Common myeloid progenitor, CD34-positive (primary cell): ENCODE measurements around the gene FBLN1.

Experiments
- CTCF ChIA-PET: fragments of 350-600 bp; sonication (Branson Sonifier 250); formaldehyde crosslinking; loops from one replicate; lab custom pipeline; 2021; ENCODE audit warnings: antibody characterized with exemption; lab: Charles Lee
- POLR2A ChIA-PET: fragments of 350-600 bp; sonication (Branson Sonifier 250); formaldehyde crosslinking; loops from one replicate; lab custom pipeline; 2021; ENCODE audit warnings: antibody characterized with exemption; lab: Charles Lee
- DNase-seq, 3 donors: peaks; one replicate each; pipeline versions ENCODE4 v3.0.0 to v3.0.0-alpha.2; 2013
- H3K27ac ChIP-seq, 2 experiments: 1 replicate in 1 of 2; 2 replicates in 1 of 2; pipeline ENCODE4 v1.7.0; 2013; ENCODE audit warnings: inconsistent platforms in 2 of 2, low read length in 2 of 2, mild to moderate bottlenecking in 2 of 2, low read depth in 1 of 2, moderate library complexity in 1 of 2; ENCODE audit not compliant: severe bottlenecking in 2 of 2, insufficient read depth in 1 of 2, poor library complexity in 1 of 2
- H3K27me3 ChIP-seq, 5 experiments: replicated peaks in 2 of 5; 1 replicate in 3 of 5; 2 replicates in 2 of 5; pipeline versions ENCODE4 v1.6.1 to v1.7.0; 2013; ENCODE audit warnings: low read length in 4 of 5, mild to moderate bottlenecking in 2 of 5, moderate library complexity in 2 of 5, inconsistent platforms in 1 of 5; ENCODE audit not compliant: insufficient read depth in 5 of 5, control insufficient read depth in 4 of 5
- H3K36me3 ChIP-seq, 4 experiments: 1 replicate in 2 of 4; 2 replicates in 2 of 4; pipeline versions ENCODE4 v1.6.1 to v1.7.0; 2013; ENCODE audit warnings: low read length in 3 of 4, control low read depth in 1 of 4, mild to moderate bottlenecking in 1 of 4; ENCODE audit not compliant: control insufficient read depth in 4 of 4, insufficient read depth in 4 of 4
- H3K4me1 ChIP-seq, 4 experiments: 1 replicate in 3 of 4; 2 replicates in 1 of 4; pipeline versions ENCODE4 v1.6.1 to v1.7.1; 2013; ENCODE audit warnings: low read length in 3 of 4, mild to moderate bottlenecking in 3 of 4, control low read depth in 1 of 4, inconsistent platforms in 1 of 4, moderate library complexity in 1 of 4; ENCODE audit not compliant: control insufficient read depth in 4 of 4, insufficient read depth in 4 of 4; ENCODE audit errors: control extremely low read depth in 1 of 4
- H3K4me3 ChIP-seq, 7 experiments: 1 replicate in 4 of 7; 2 replicates in 3 of 7; pipeline versions ENCODE4 v1.5.1 to v1.7.0; 2013; ENCODE audit warnings: mild to moderate bottlenecking in 7 of 7, low read length in 6 of 7, moderate library complexity in 6 of 7, inconsistent platforms in 2 of 7, low read depth in 2 of 7, control low read depth in 1 of 7; ENCODE audit not compliant: insufficient read depth in 4 of 7, control insufficient read depth in 1 of 7; ENCODE audit errors: extremely low read depth in 1 of 7
- H3K9me3 ChIP-seq, 5 experiments: 1 replicate in 4 of 5; 2 replicates in 1 of 5; pipeline versions ENCODE4 v1.6.1 to v1.7.1; 2013; ENCODE audit warnings: low read length in 4 of 5, mild to moderate bottlenecking in 2 of 5, inconsistent platforms in 1 of 5, low read depth in 1 of 5, moderate library complexity in 1 of 5; ENCODE audit not compliant: control insufficient read depth in 4 of 5, insufficient read depth in 2 of 5; ENCODE audit errors: control extremely low read depth in 1 of 5
- WGBS: methylation state at CpG from one replicate; pipeline ENCODE4 v1.1.5; 2013; ENCODE audit not compliant: insufficient coverage; 5-methylcytosine and 5-hydroxymethylcytosine counted together

Gene FBLN1

GRCh38 chr22:45574069-45574703 lies 71.5 kb downstream of the FBLN1 start:
- 75% methylated on average over 22 of the region's 23 CpGs for WGBS
- H3K27me3 ChIP-seq, result peaks cover 0 to 26% (median 5%) of the 10 kb centered on the region in 5 experiments
- CTCF ChIA-PET, result interaction anchor here (0.7 to 1.1 kb wide), 4 partner anchors 61 to 432 kb away, joined by 3 read pairs; no protein-coding TSS in a partner anchor

GRCh38 chr22:45575173-45575572 lies 72.5 kb downstream of the FBLN1 start:
- 95% methylated on average over 7 of the region's 7 CpGs for WGBS
- H3K27me3 ChIP-seq, result peaks cover 0 to 33% (median 5%) of the 10 kb centered on the region in 5 experiments
- no peak for DNase-seq
- CTCF ChIA-PET, result interaction anchor here (0.6 kb wide), 2 partner anchors 231 to 472 kb away, joined by 3 to 4 read pairs; no protein-coding TSS in a partner anchor
- H3K4me3 ChIP-seq, result no peak overlapping the region
- no peaks in the 10 kb centered on the region for H3K36me3 ChIP-seq
- no peak overlapping the region for H3K27ac ChIP-seq
- peaks cover 0 to 5% (median 3%) of the 10 kb centered on the region in 5 experiments for H3K9me3 ChIP-seq
- H3K4me1 ChIP-seq, result peaks cover 0 to 2% (median 0%) of the 10 kb centered on the region in 4 experiments
- POLR2A ChIA-PET, result no interaction called here

More at GRCh38 chr22:45574069-45574703, 71.5 kb downstream of the FBLN1 start:
- POLR2A ChIA-PET, result no interaction called here
- Histone ChIP-seq H3K36me3 (no peaks in the 10 kb centered on the region), H3K27ac (no peak overlapping the region), H3K4me3 (no peak overlapping the region), H3K4me1 (peaks cover 0 to 2% (median 0%) of the 10 kb centered on the region in 4 experiments), H3K9me3 (peaks cover 0 to 6% (median 3%) of the 10 kb centered on the region in 5 experiments)
- DNase-seq, result no peak

- Histone ChIP-seq H3K27me3 (peaks cover 0 to 34% (median 5%) of the 10 kb centered on the region in 5 experiments), H3K9me3 (peaks cover 0 to 5% (median 1%) of the 10 kb centered on the region in 5 experiments), H3K27ac (no peak overlapping the region), H3K4me1 (peaks cover 0 to 2% (median under 1%) of the 10 kb centered on the region in 4 experiments), H3K4me3 (no peak overlapping the region), H3K36me3 (no peaks in the 10 kb centered on the region)
- WGBS, result 90% methylated on average over 6 of the region's 18 CpGs
- no peak for DNase-seq
- POLR2A ChIA-PET, result no interaction called here
- CTCF ChIA-PET, result no interaction called here
Measured at GRCh38 chr22:45575607-45576272, 73.1 kb downstream of the FBLN1 start.

GRCh38 chr22:45576273-45576625 lies 73.6 kb downstream of the FBLN1 start:
- CTCF ChIA-PET, result interaction anchor here (2.2 kb wide), 1 partner anchor 68 kb away, joined by 17 read pairs; no protein-coding TSS in a partner anchor
- 96% methylated on average over 6 of the region's 8 CpGs for WGBS
- Histone ChIP-seq H3K27ac (no peak overlapping the region), H3K27me3 (peaks cover 0 to 34% (median 5%) of the 10 kb centered on the region in 5 experiments), H3K36me3 (no peaks in the 10 kb centered on the region), H3K4me1 (peaks cover 0 to 7% (median 4%) of the 10 kb centered on the region in 4 experiments), H3K4me3 (no peak overlapping the region), H3K9me3 (peaks cover 0 to 3% (median 0%) of the 10 kb centered on the region in 5 experiments)
- POLR2A ChIA-PET, result no interaction called here
- no peak for DNase-seq

- POLR2A ChIA-PET, result no interaction called here
- H3K4me1 ChIP-seq, result peaks cover 0 to 13% (median 6%) of the 10 kb centered on the region in 4 experiments
- no peak overlapping the region for H3K27ac ChIP-seq
- CTCF ChIA-PET, result interaction anchor here (0.7 to 2.2 kb wide), 12 partner anchors 21 to 537 kb away, joined by 3 to 17 read pairs (median 3); no protein-coding TSS in a partner anchor
- H3K36me3 ChIP-seq, result no peaks in the 10 kb centered on the region
- no peaks in the 10 kb centered on the region for H3K9me3 ChIP-seq
- H3K27me3 ChIP-seq, result peaks cover 0 to 34% (median 5%) of the 10 kb centered on the region in 5 experiments
- no peak for DNase-seq
- H3K4me3 ChIP-seq, result no peak overlapping the region
- 85% methylated on average over 15 of the region's 19 CpGs for WGBS
Measured at GRCh38 chr22:45576730-45577464, 74.2 kb downstream of the FBLN1 start.

- Histone ChIP-seq H3K36me3 (no peaks in the 10 kb centered on the region), H3K27ac (no peak overlapping the region), H3K4me3 (no peak overlapping the region), H3K27me3 (peaks cover 0 to 34% (median 5%) of the 10 kb centered on the region in 5 experiments), H3K4me1 (peaks cover 0 to 16% (median 6%) of the 10 kb centered on the region in 4 experiments), H3K9me3 (no peaks in the 10 kb centered on the region)
- ChIA-PET POLR2A (no interaction called here), CTCF (interaction anchor here (0.7 to 2.2 kb wide), 18 partner anchors 20 to 536 kb away, joined by 3 to 17 read pairs (median 3); no protein-coding TSS in a partner anchor)
- DNase-seq, result peak; percentile 78 to 88 (median 83)
- 27% methylated on average over 26 of the region's 27 CpGs for WGBS
Measured at GRCh38 chr22:45577746-45578523, 75.3 kb downstream of the FBLN1 start.
